Liver (tissue), 3 donors: ENCODE results near the gene CES4A.

ENCODE experiments used
- ATF3 ChIP-seq: IDR thresholded peaks from 2 replicates; pipeline ENCODE4 v1.6.1; 2016; ENCODE audit warnings: antibody characterized with exemption
- CTCF ChIP-seq: fragments of 150-350 bp; IDR thresholded peaks from 2 replicates; pipeline ENCODE4 v1.5.1; 2017; ENCODE audit warnings: improper control_type of control experiment, low read depth, low read length; ENCODE audit not compliant: missing input control
- FOXA1 ChIP-seq: IDR thresholded peaks from 2 replicates; pipeline ENCODE4 v1.6.1; 2016; ENCODE audit warnings: antibody characterized with exemption
- JUND ChIP-seq, 2 donors: IDR thresholded peaks; 2 replicates each; pipeline ENCODE4 v1.6.1; 2016; ENCODE audit warnings: antibody characterized with exemption in 2 of 2
- REST ChIP-seq: IDR thresholded peaks from 2 replicates; pipeline ENCODE4 v1.6.1; 2016; ENCODE audit warnings: antibody characterized with exemption, mild to moderate bottlenecking
- RXRA ChIP-seq, 2 donors: IDR thresholded peaks; 2 replicates each; pipeline ENCODE4 v1.6.1; 2017 to 2018; ENCODE audit warnings: antibody characterized with exemption in 2 of 2, mild to moderate bottlenecking in 1 of 2
- SP1 ChIP-seq: IDR thresholded peaks from 2 replicates; pipeline ENCODE4 v1.6.1; 2018; ENCODE audit warnings: antibody characterized with exemption, mild to moderate bottlenecking
- TAF1 ChIP-seq: conservative IDR thresholded peaks from 2 replicates; pipeline ENCODE4 v1.6.1; 2016; ENCODE audit warnings: antibody characterized with exemption, mild to moderate bottlenecking
- YY1 ChIP-seq: IDR thresholded peaks from 2 replicates; pipeline ENCODE4 v1.6.1; 2016; ENCODE audit warnings: antibody characterized with exemption, mild to moderate bottlenecking
- ZBTB33 ChIP-seq: IDR thresholded peaks from 2 replicates; pipeline ENCODE4 v1.6.1; 2016; ENCODE audit warnings: antibody characterized with exemption
- donor health status: healthy.
- donor health status: healthy.

- TF ChIP-seq CTCF (no peak), TAF1 (no peak), SP1 (no peak), REST (no peak), FOXA1 (no peak), ATF3 (no peak), RXRA (IDR thresholded peaks at IDR 0.05) (no peak), ZBTB33 (no peak), YY1 (no peak), JUND (IDR thresholded peaks at IDR 0.05) (no peak)
Measured at GRCh38 chr16:67016143-67016542, 27.8 kb downstream of the CES4A start.
